CD14-positive monocyte (primary cell): ENCODE measurements around the gene ADSS1. TPM values are rescaled to one million over a fixed set of nuclear protein-coding genes. Genes with fewer than 3 reads are reported as not detected.

Experiments used
- DNase-seq, 3 donors: peaks; one replicate each; pipeline ENCODE4 v3.0.0-alpha.2; 2011 to 2022
- H2AFZ ChIP-seq: 2 replicates; pipeline ENCODE4 v1.6.0; 2012; ENCODE audit warnings: mild to moderate bottlenecking, low read depth, low read length, inconsistent platforms; ENCODE audit not compliant: insufficient read depth, poor library complexity, severe bottlenecking
- H3K27ac ChIP-seq, 2 donors: 1 replicate in 1 of 2; 2 replicates in 1 of 2; pipeline ENCODE4 v1.5.1; 2012 to 2013; ENCODE audit warnings: low read length in 2 of 2, control low read depth in 1 of 2, inconsistent platforms in 1 of 2, low read depth in 1 of 2, mild to moderate bottlenecking in 1 of 2
- H3K27me3 ChIP-seq, 2 donors: one replicate each; pipeline versions ENCODE4 v1.6.0 to v1.6.1; 2011 to 2013; ENCODE audit warnings: low read length in 2 of 2; ENCODE audit not compliant: control insufficient read depth in 2 of 2, insufficient read depth in 2 of 2
- H3K36me3 ChIP-seq, 2 donors: replicated peaks in 1 of 2; 1 replicate in 1 of 2; 2 replicates in 1 of 2; pipeline versions ENCODE4 v1.5.1 to v1.6.1; 2012 to 2013; ENCODE audit warnings: low read length in 2 of 2, control low read depth in 1 of 2, inconsistent platforms in 1 of 2, mild to moderate bottlenecking in 1 of 2; ENCODE audit not compliant: insufficient read depth in 2 of 2, control insufficient read depth in 1 of 2
- H3K4me1 ChIP-seq, 2 donors: 1 replicate in 1 of 2; 2 replicates in 1 of 2; pipeline versions ENCODE4 v1.5.1 to v1.6.1; 2012 to 2013; ENCODE audit warnings: low read length in 2 of 2, control low read depth in 1 of 2, inconsistent platforms in 1 of 2, mild to moderate bottlenecking in 1 of 2, moderate library complexity in 1 of 2; ENCODE audit not compliant: insufficient read depth in 2 of 2, control insufficient read depth in 1 of 2
- H3K4me2 ChIP-seq: replicated peaks from 2 replicates; pipeline ENCODE3; 2012; ENCODE audit warnings: low read length, moderate library complexity, mild to moderate bottlenecking; ENCODE audit not compliant: poor library complexity, severe bottlenecking; ENCODE audit errors: extremely low read depth
- H3K4me3 ChIP-seq, 3 experiments: fragments of 200-600 bp in 1 of 3; sonication (generic) in 1 of 3; replicated peaks in 1 of 3; 1 replicate in 2 of 3; 2 replicates in 1 of 3; pipeline ENCODE4 v1.5.1; 2011 to 2013; ENCODE audit warnings: low read length in 3 of 3, mild to moderate bottlenecking in 3 of 3, control low read depth in 2 of 3, low read depth in 2 of 3, inconsistent platforms in 1 of 3, moderate library complexity in 1 of 3
- H3K79me2 ChIP-seq: 2 replicates; pipeline ENCODE4 v1.6.0; 2012; ENCODE audit warnings: mild to moderate bottlenecking, control low read depth, inconsistent platforms, low read length, moderate library complexity; ENCODE audit not compliant: insufficient read depth
- H3K9ac ChIP-seq: 2 replicates; pipeline ENCODE4 v1.6.0; 2017; ENCODE audit warnings: low read length, mild to moderate bottlenecking; ENCODE audit not compliant: insufficient read depth, poor library complexity, severe bottlenecking
- H3K9me3 ChIP-seq, 2 donors: replicated peaks in 1 of 2; 1 replicate in 1 of 2; 2 replicates in 1 of 2; pipeline versions ENCODE4 v1.5.1 to v1.6.1; 2012 to 2013; ENCODE audit warnings: low read length in 2 of 2, control low read depth in 1 of 2; ENCODE audit not compliant: control insufficient read depth in 1 of 2, insufficient read depth in 1 of 2
- H4K20me1 ChIP-seq: 2 replicates; pipeline ENCODE4 v1.6.0; 2012; ENCODE audit warnings: mild to moderate bottlenecking, low read length, control low read depth, moderate library complexity; ENCODE audit not compliant: insufficient read depth
- H3K27ac Mint-ChIP-seq, 7 donors: one replicate each; pipeline ENCODE4 v1.8.0; 2020; ENCODE audit warnings: mild to moderate bottlenecking in 7 of 7, mixed read lengths in 7 of 7, moderate library complexity in 6 of 7, inconsistent platforms in 2 of 7
- H3K27me3 Mint-ChIP-seq, 3 donors: one replicate each; pipeline ENCODE4 v1.8.0; 2021 to 2022; ENCODE audit warnings: low read depth in 3 of 3, mild to moderate bottlenecking in 3 of 3, mixed read lengths in 3 of 3, moderate library complexity in 3 of 3, inconsistent platforms in 1 of 3
- H3K36me3 Mint-ChIP-seq, 2 donors: one replicate each; pipeline ENCODE4 v1.8.0; 2020; ENCODE audit warnings: mixed read lengths in 2 of 2, inconsistent platforms in 1 of 2, mild to moderate bottlenecking in 1 of 2
- H3K4me1 Mint-ChIP-seq: one replicate; pipeline ENCODE4 v1.8.0; 2020; ENCODE audit warnings: mild to moderate bottlenecking, mixed read lengths
- H3K4me3 Mint-ChIP-seq, 2 donors: one replicate each; pipeline ENCODE4 v1.8.0; 2020; ENCODE audit warnings: mild to moderate bottlenecking in 2 of 2, mixed read lengths in 2 of 2, moderate library complexity in 1 of 2
- H3K9me3 Mint-ChIP-seq, 7 donors: one replicate each; pipeline ENCODE4 v1.8.0; 2020 to 2022; ENCODE audit warnings: mixed read lengths in 7 of 7, mild to moderate bottlenecking in 6 of 7, moderate library complexity in 6 of 7, inconsistent platforms in 2 of 7
- CTCF ChIP-seq: fragments of 200-600 bp; IDR thresholded peaks from one replicate; pipeline ENCODE4 v1.8.0; 2022; ENCODE audit warnings: antibody characterized with exemption, mild to moderate bottlenecking
- WGBS: methylation state at CpG from one replicate; pipeline ENCODE4 v1.1.5; 2013; ENCODE audit warnings: missing lambda C conversion rate; ENCODE audit not compliant: insufficient coverage; 5-methylcytosine and 5-hydroxymethylcytosine counted together
- intact Hi-C, 2 donors: fragments of 100-400 bp; cut with micrococcal nuclease; formaldehyde crosslinking; loops; one replicate each; pipeline versions ENCODE4 v1.15.0 to v1.15.1; 2023
- polyA plus RNA-seq, 3 donors: library from polyadenylated mRNA; depleted of rRNA in 1 of 3; unstranded in 2 of 3; stranded (reverse) in 1 of 3; fragments of 300-500 nt in 2 of 3; fragments of >200 nt in 1 of 3; fragmentation: Illumina TruSeq in 2 of 3; gene quantifications; 1 replicate in 2 of 3; 2 replicates in 1 of 3; pipeline ENCODE4 v1.2.3, GENCODE V29; 2012 to 2021

ADSS1 gene
- polyA plus RNA-seq, 3 donors, result 0.61 to 3.7 (median 0.64) TPM

GRCh38 chr14:104717646-104718045 is 6.4 kb upstream of the ADSS1 start:
- WGBS, result 83% methylated on average over 6 of the region's 20 CpGs
- Mint-ChIP-seq H3K27me3 (peaks cover 0 to 1% (median 0%) of the 10 kb centered on the region in 3 donors), H3K9me3 (no peaks in the 10 kb centered on the region), H3K36me3 (peaks cover 16 to 39% of the 10 kb centered on the region in 2 donors), H3K27ac (peak overlapping the region in 1 of 7 donors; percentile 53), H3K4me3 (no peak overlapping the region), H3K4me1 (no peaks in the 10 kb centered on the region)
- no peaks in the 10 kb centered on the region for H4K20me1 ChIP-seq
- no peaks in the 10 kb centered on the region for H3K9me3 ChIP-seq
- intact Hi-C loops, result no loop called here
- no peak for TF ChIP-seq CTCF
- H3K36me3 ChIP-seq, result peaks cover 7 to 22% of the 10 kb centered on the region in 2 donors
- no peaks in the 10 kb centered on the region for H3K27me3 ChIP-seq
- no peak for DNase-seq
- H3K27ac ChIP-seq, result no peak overlapping the region
- peaks cover 0 to 12% of the 10 kb centered on the region in 2 donors for H3K4me1 ChIP-seq
- H3K9ac ChIP-seq, result no peak overlapping the region
- no peaks in the 10 kb centered on the region for H3K79me2 ChIP-seq
- no peak overlapping the region for H3K4me2 ChIP-seq
- no peak overlapping the region for H2AFZ ChIP-seq
- no peak overlapping the region for H3K4me3 ChIP-seq

- Histone ChIP-seq H3K4me1 (peaks cover 3 to 13% of the 10 kb centered on the region in 2 donors), H3K9me3 (no peaks in the 10 kb centered on the region), H3K79me2 (no peaks in the 10 kb centered on the region), H3K9ac (no peak overlapping the region), H3K27me3 (no peaks in the 10 kb centered on the region), H3K36me3 (peaks cover 7 to 22% of the 10 kb centered on the region in 2 donors), H3K27ac (no peak overlapping the region), H4K20me1 (no peaks in the 10 kb centered on the region), H3K4me3 (no peak overlapping the region), H3K4me2 (no peak overlapping the region), H2AFZ (no peak overlapping the region)
- DNase-seq, result no peak
- no peak for TF ChIP-seq CTCF
- Mint-ChIP-seq H3K36me3 (peaks cover 16 to 39% of the 10 kb centered on the region in 2 donors), H3K4me1 (peaks cover 2% of the 10 kb centered on the region), H3K4me3 (no peak overlapping the region), H3K27me3 (peaks cover 0 to 4% (median 0%) of the 10 kb centered on the region in 3 donors), H3K9me3 (no peaks in the 10 kb centered on the region), H3K27ac (peak overlapping the region in 1 of 7 donors; percentile 13)
- intact Hi-C loops, result no loop called here
- WGBS, result 93% methylated on average over 10 of the region's 10 CpGs
Observed at GRCh38 chr14:104718147-104718546, 5.9 kb upstream of the ADSS1 start.
